Measurements from ENCODE around the gene OR8B4. TPM values are rescaled to one million over a fixed set of nuclear protein-coding genes. Genes with fewer than 3 reads are reported as not detected.

Gene OR8B4
- total RNA-seq, 1 donor from 2014 or later, result not detected

- Histone ChIP-seq H3K9me3 (no peaks in the 10 kb centered on the region), H3K27ac (no peak overlapping the region), H3K4me1 (no peaks in the 10 kb centered on the region), H3K4me3 (no peak overlapping the region), H3K36me3 (no peaks in the 10 kb centered on the region), H3K27me3 (no peaks in the 10 kb centered on the region)
- TF ChIP-seq, protein P1, sequence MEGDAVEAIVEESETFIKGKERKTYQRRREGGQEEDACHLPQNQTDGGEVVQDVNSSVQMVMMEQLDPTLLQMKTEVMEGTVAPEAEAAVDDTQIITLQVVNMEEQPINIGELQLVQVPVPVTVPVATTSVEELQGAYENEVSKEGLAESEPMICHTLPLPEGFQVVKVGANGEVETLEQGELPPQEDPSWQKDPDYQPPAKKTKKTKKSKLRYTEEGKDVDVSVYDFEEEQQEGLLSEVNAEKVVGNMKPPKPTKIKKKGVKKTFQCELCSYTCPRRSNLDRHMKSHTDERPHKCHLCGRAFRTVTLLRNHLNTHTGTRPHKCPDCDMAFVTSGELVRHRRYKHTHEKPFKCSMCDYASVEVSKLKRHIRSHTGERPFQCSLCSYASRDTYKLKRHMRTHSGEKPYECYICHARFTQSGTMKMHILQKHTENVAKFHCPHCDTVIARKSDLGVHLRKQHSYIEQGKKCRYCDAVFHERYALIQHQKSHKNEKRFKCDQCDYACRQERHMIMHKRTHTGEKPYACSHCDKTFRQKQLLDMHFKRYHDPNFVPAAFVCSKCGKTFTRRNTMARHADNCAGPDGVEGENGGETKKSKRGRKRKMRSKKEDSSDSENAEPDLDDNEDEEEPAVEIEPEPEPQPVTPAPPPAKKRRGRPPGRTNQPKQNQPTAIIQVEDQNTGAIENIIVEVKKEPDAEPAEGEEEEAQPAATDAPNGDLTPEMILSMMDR (IDR thresholded peaks at IDR 0.05), result no peak
- no peak for DNase-seq (ENCODE audit: low spot score in 2 of 2)
- intact Hi-C loops (cut with DNase I), result no loop called here
Measured at GRCh38 chr11:124380585-124380984, 44.1 kb downstream of the OR8B4 start.

- TF ChIP-seq, protein P1 (IDR thresholded peaks at IDR 0.05), result no peak
- intact Hi-C loops (cut with DNase I), result no loop called here
- Histone ChIP-seq H3K36me3 (no peaks in the 10 kb centered on the region), H3K4me3 (no peak overlapping the region), H3K27me3 (no peaks in the 10 kb centered on the region), H3K9me3 (no peaks in the 10 kb centered on the region), H3K4me1 (no peaks in the 10 kb centered on the region), H3K27ac (no peak overlapping the region)
- no peak for DNase-seq (ENCODE audit: low spot score in 2 of 2)
Measured at GRCh38 chr11:124376280-124376679, 48.4 kb downstream of the OR8B4 start.

Other genes starting within 250 kb of the OR8B4 start
- not detected for gene OR10D3, start 241.5 kb downstream of the OR8B4 start, total RNA-seq
- not detected for gene OR8G1, start 183.8 kb downstream of the OR8B4 start, total RNA-seq
- gene OR8G5, start 168.5 kb downstream of the OR8B4 start, total RNA-seq, result not detected
- gene OR8D1, start 110.9 kb downstream of the OR8B4 start, total RNA-seq, result not detected
- gene OR8D2, start 104.7 kb downstream of the OR8B4 start, total RNA-seq, result not detected
- not detected for gene OR8B2, start 40.4 kb downstream of the OR8B4 start, total RNA-seq
- gene OR8B3, start 25.8 kb downstream of the OR8B4 start, total RNA-seq, result not detected
- not detected for gene OR8B8, start 20.8 kb upstream of the OR8B4 start, total RNA-seq
- not detected for gene OR8B12, start 118.8 kb upstream of the OR8B4 start, total RNA-seq
- not detected for gene OR8A1, start 145.1 kb upstream of the OR8B4 start, total RNA-seq
- not detected for gene PANX3, start 186.6 kb upstream of the OR8B4 start, total RNA-seq
- gene TBRG1, start 198.0 kb upstream of the OR8B4 start, total RNA-seq, result 21.2 TPM
- gene SIAE, start 248.9 kb upstream of the OR8B4 start, total RNA-seq, result 4.8 TPM
- not detected for gene SPA17, start 249.0 kb upstream of the OR8B4 start, total RNA-seq